ENCODE results near the gene ZNF552. TPM values are rescaled to one million over a fixed set of nuclear protein-coding genes. Genes with fewer than 3 reads are reported as not detected.
"Not testable (repeated sequence)": the region's sequence is repeated elsewhere in the genome, so short reads cannot be mapped to it uniquely, and the experiment has no call there.

ZNF552 gene
- total RNA-seq, 4 donors from 2014 or later, result 5.3 to 13.6 (median 10.2) TPM

- Histone ChIP-seq H3K4me1 (peaks cover 7 to 8% of the 10 kb centered on the region in 2 donors), H3K27ac (peak overlapping the region in 2 of 3 donors; percentile 32 to 68), H3K36me3 (peaks cover 3 to 6% of the 10 kb centered on the region in 2 donors), H3K9me3 (no peaks in the 10 kb centered on the region), H3K4me3 (replicated peaks in 1 of 3) (peak overlapping the region in 2 of 3 donors; percentile 11 to 39), H3K27me3 (no peaks in the 10 kb centered on the region)
- 8 to 14% methylated on average over 19 of the region's 19 CpGs for WGBS, 2 donors
- peak; percentile 6 to 35 for DNase-seq
- intact Hi-C loops (cut with DNase I), result no loop called here
- TF ChIP-seq POLR2A (IDR thresholded peaks at IDR 0.05) (no peak), CTCF (IDR thresholded peaks at IDR 0.05) (no peak)
These were observed 11.0 kb downstream of the ZNF552 start for GRCh38 chr19:57803594-57804325.

- WGBS, 2 donors, result 22 to 31% methylated on average over 6 of the region's 6 CpGs
- H3K9me3 ChIP-seq, result no peaks in the 10 kb centered on the region
- H3K4me1 ChIP-seq, result peaks cover 7 to 8% of the 10 kb centered on the region in 2 donors
- peaks cover 0 to 3% of the 10 kb centered on the region in 2 donors for H3K36me3 ChIP-seq
- no peak for TF ChIP-seq POLR2A (IDR thresholded peaks at IDR 0.05)
- TF ChIP-seq CTCF (IDR thresholded peaks at IDR 0.05), result no peak
- H3K4me3 ChIP-seq (replicated peaks in 1 of 3), result peak overlapping the region in 2 of 3 donors; percentile 11 to 39
- intact Hi-C loops (cut with DNase I), result no loop called here
- H3K27ac ChIP-seq, result peak overlapping the region in 2 of 3 donors; percentile 32 to 68
- no peaks in the 10 kb centered on the region for H3K27me3 ChIP-seq
- DNase-seq, result no peak
These were observed 11.5 kb downstream of the ZNF552 start for GRCh38 chr19:57803265-57803593.

GRCh38 chr19:57802269-57802668 lies 12.4 kb downstream of the ZNF552 start:
- intact Hi-C loops (cut with DNase I), result no loop called here
- 97% methylated on average over 4 of the region's 4 CpGs for WGBS, 2 donors
- Histone ChIP-seq H3K4me3 (replicated peaks in 1 of 3) (no peak overlapping the region), H3K27ac (no peak overlapping the region), H3K4me1 (peaks cover 7 to 8% of the 10 kb centered on the region in 2 donors), H3K27me3 (no peaks in the 10 kb centered on the region), H3K9me3 (no peaks in the 10 kb centered on the region), H3K36me3 (no peaks in the 10 kb centered on the region)
- DNase-seq, result no peak
- TF ChIP-seq CTCF (IDR thresholded peaks at IDR 0.05) (no peak), POLR2A (IDR thresholded peaks at IDR 0.05) (no peak)

GRCh38 chr19:57800696-57801095 lies 14.0 kb downstream of the ZNF552 start:
- Histone ChIP-seq H3K4me1 (peaks cover 8 to 12% of the 10 kb centered on the region in 2 donors), H3K9me3 (no peaks in the 10 kb centered on the region), H3K27me3 (no peaks in the 10 kb centered on the region), H3K4me3 (replicated peaks in 1 of 3) (no peak overlapping the region), H3K27ac (no peak overlapping the region), H3K36me3 (no peaks in the 10 kb centered on the region)
- intact Hi-C loops (cut with DNase I), result no loop called here
- DNase-seq, result no peak
- TF ChIP-seq CTCF (IDR thresholded peaks at IDR 0.05) (no peak), POLR2A (IDR thresholded peaks at IDR 0.05) (no peak)
- 75 to 81% methylated on average over 5 of the region's 5 CpGs for WGBS, 2 donors

GRCh38 chr19:57796580-57796979 lies 18.1 kb downstream of the ZNF552 start:
- DNase-seq; H3K27me3 ChIP-seq; H3K9me3 ChIP-seq; H3K4me1 ChIP-seq; intact Hi-C loops (cut with DNase I); H3K27ac ChIP-seq; H3K4me3 ChIP-seq (replicated peaks in 1 of 3); H3K36me3 ChIP-seq: not testable (repeated sequence)
- WGBS, 2 donors, result 71 to 93% methylated on average over 1 of the region's 1 CpG
